H1 (cell line): ENCODE data around the gene SLC66A1. TPM values are rescaled to one million over a fixed set of nuclear protein-coding genes. Genes with fewer than 3 reads are reported as not detected.

Source experiments
- CTCF ChIA-PET: fragments of 300-600 bp; sonication (Branson Sonifier 250); formaldehyde crosslinking; loops from one replicate; lab custom pipeline; 2021; ENCODE audit not compliant: partially characterized antibody; lab: Charles Lee
- POLR2A ChIA-PET: fragments of 300-600 bp; sonication (Branson Sonifier 250); formaldehyde crosslinking; loops from one replicate; lab custom pipeline; 2021; ENCODE audit warnings: inconsistent platforms; ENCODE audit not compliant: partially characterized antibody; lab: Charles Lee
- DNase-seq, 2 experiments: peaks; one replicate each; pipeline versions ENCODE4 v3.0.0 to v3.0.0-alpha.2; 2010 to 2022; ENCODE audit warnings: low spot score in 2 of 2, low read depth in 1 of 2, mixed read lengths in 1 of 2
- FAIRE-seq: peaks from 2 replicates; lab custom pipeline; 2011; peaks lifted over from hg19 to GRCh38; lab: Jason Lieb, UNC
- H2AFZ ChIP-seq: 2 replicates; pipeline ENCODE4 v1.8.1; 2012; ENCODE audit warnings: low read length, inconsistent platforms
- H2AK5ac ChIP-seq: 2 replicates; pipeline ENCODE4 v1.6.1; 2013; ENCODE audit warnings: low read depth, low read length
- H2BK120ac ChIP-seq: replicated peaks from 2 replicates; pipeline ENCODE3; 2013; ENCODE audit warnings: low read depth, low read length, inconsistent platforms
- H2BK12ac ChIP-seq: 2 replicates; pipeline ENCODE4 v1.6.1; 2013; ENCODE audit warnings: low read depth, low read length
- H2BK15ac ChIP-seq: 2 replicates; pipeline ENCODE4 v1.6.1; 2013; ENCODE audit warnings: low read length
- H2BK20ac ChIP-seq: 2 replicates; pipeline ENCODE4 v1.6.1; 2013; ENCODE audit warnings: low read length
- H2BK5ac ChIP-seq: 2 replicates; pipeline ENCODE4 v1.6.1; 2013; ENCODE audit warnings: low read depth, low read length
- H3K14ac ChIP-seq: 2 replicates; pipeline ENCODE4 v1.6.1; 2013; ENCODE audit warnings: inconsistent platforms; ENCODE audit not compliant: insufficient read length
- H3K18ac ChIP-seq: 2 replicates; pipeline ENCODE4 v1.6.1; 2013; ENCODE audit warnings: low read length; ENCODE audit errors: extremely low read depth
- H3K23ac ChIP-seq: 2 replicates; pipeline ENCODE4 v1.6.1; 2013; ENCODE audit warnings: inconsistent platforms; ENCODE audit not compliant: insufficient read length
- H3K23me2 ChIP-seq: 2 replicates; pipeline ENCODE4 v1.6.1; 2013; ENCODE audit warnings: low read depth, low read length
- H3K27ac ChIP-seq: 2 replicates; pipeline ENCODE4 v1.6.1; 2011; ENCODE audit warnings: low read depth, low read length, inconsistent platforms
- H3K27me3 ChIP-seq, 4 experiments: replicated peaks in 1 of 4; 1 replicate in 1 of 4; 2 replicates in 3 of 4; pipeline versions ENCODE4 v1.6.1 to v1.8.1; 2011 to 2013; ENCODE audit warnings: low read length in 3 of 4, mild to moderate bottlenecking in 3 of 4, inconsistent platforms in 2 of 4, mixed read lengths in 2 of 4, moderate library complexity in 1 of 4; ENCODE audit not compliant: control insufficient read depth in 3 of 4, insufficient read depth in 3 of 4; ENCODE audit errors: extremely low read depth in 1 of 4
- H3K36me3 ChIP-seq, 4 experiments: 2 replicates each; pipeline versions ENCODE4 v1.6.1 to v1.8.1; 2011 to 2013; ENCODE audit warnings: mild to moderate bottlenecking in 4 of 4, low read length in 3 of 4, moderate library complexity in 2 of 4, control low read depth in 1 of 4, inconsistent platforms in 1 of 4; ENCODE audit not compliant: insufficient read depth in 4 of 4, control insufficient read depth in 2 of 4
- H3K4ac ChIP-seq: replicated peaks from 2 replicates; pipeline ENCODE3; 2013; ENCODE audit warnings: low read length, low read depth, mixed read lengths, inconsistent platforms; ENCODE audit not compliant: insufficient read length
- H3K4me1 ChIP-seq, 4 experiments: replicated peaks in 1 of 4; 1 replicate in 1 of 4; 2 replicates in 3 of 4; pipeline versions ENCODE4 v1.6.1 to v1.8.1; 2011 to 2013; ENCODE audit warnings: low read length in 3 of 4, inconsistent platforms in 2 of 4, mixed read lengths in 1 of 4; ENCODE audit not compliant: insufficient read depth in 4 of 4, control insufficient read depth in 3 of 4
- H3K4me2 ChIP-seq, 2 experiments: 2 replicates each; pipeline versions ENCODE4 v1.6.1 to v1.8.1; 2011 to 2013; ENCODE audit warnings: low read depth in 2 of 2, low read length in 2 of 2, control low read depth in 1 of 2, inconsistent platforms in 1 of 2, mild to moderate bottlenecking in 1 of 2; ENCODE audit not compliant: insufficient read depth in 1 of 2
- H3K4me3 ChIP-seq, 4 experiments: fragments of 200-600, 300-600 bp in 1 of 4; sonication (generic), shearing (Covaris generic), sonication (Bioruptor Twin) in 1 of 4; 2 replicates each; pipeline versions ENCODE4 v1.5.1 to v1.8.1; 2011 to 2016; ENCODE audit warnings: low read length in 4 of 4, low read depth in 3 of 4, control low read depth in 2 of 4, inconsistent platforms in 2 of 4, mild to moderate bottlenecking in 2 of 4, mixed read lengths in 1 of 4, moderate library complexity in 1 of 4; ENCODE audit not compliant: insufficient read depth in 2 of 4; ENCODE audit errors: extremely low read depth in 1 of 4
- H3K56ac ChIP-seq: replicated peaks from 2 replicates; pipeline ENCODE3; 2013; ENCODE audit warnings: low read depth, mild to moderate bottlenecking, mixed read lengths, low read length, inconsistent platforms; ENCODE audit not compliant: insufficient read length
- H3K79me1 ChIP-seq: 2 replicates; pipeline ENCODE4 v1.6.1; 2013; ENCODE audit warnings: low read depth, low read length, control low read depth
- H3K79me2 ChIP-seq, 2 experiments: 2 replicates each; pipeline versions ENCODE4 v1.6.1 to v1.8.1; 2012 to 2013; ENCODE audit warnings: low read length in 2 of 2, mild to moderate bottlenecking in 2 of 2, inconsistent platforms in 1 of 2; ENCODE audit not compliant: insufficient read depth in 2 of 2, control insufficient read depth in 1 of 2
- H3K9ac ChIP-seq, 4 experiments: replicated peaks in 1 of 4; 1 replicate in 1 of 4; 2 replicates in 3 of 4; pipeline versions ENCODE4 v1.6.1 to v1.8.1; 2011 to 2013; ENCODE audit warnings: low read depth in 3 of 4, low read length in 3 of 4, control low read depth in 2 of 4, mild to moderate bottlenecking in 2 of 4, moderate library complexity in 2 of 4, inconsistent platforms in 1 of 4; ENCODE audit errors: extremely low read depth in 1 of 4
- H3K9me3 ChIP-seq, 2 experiments: 2 replicates each; pipeline versions ENCODE4 v1.6.1 to v1.8.1; 2012 to 2013; ENCODE audit warnings: mild to moderate bottlenecking in 2 of 2, moderate library complexity in 2 of 2, control low read depth in 1 of 2, inconsistent platforms in 1 of 2, low read depth in 1 of 2, low read length in 1 of 2, mixed read lengths in 1 of 2; ENCODE audit not compliant: insufficient read depth in 2 of 2
- H4K20me1 ChIP-seq, 2 experiments: replicated peaks in 1 of 2; 2 replicates each; pipeline versions ENCODE3 to v1.8.1; 2011 to 2013; ENCODE audit warnings: inconsistent platforms in 2 of 2, low read length in 2 of 2, mild to moderate bottlenecking in 1 of 2; ENCODE audit not compliant: insufficient read depth in 2 of 2, control insufficient read depth in 1 of 2
- H4K5ac ChIP-seq: 2 replicates; pipeline ENCODE4 v1.6.1; 2013; ENCODE audit warnings: low read length, low read depth, mixed read lengths, inconsistent platforms; ENCODE audit not compliant: insufficient read length
- H4K8ac ChIP-seq: 2 replicates; pipeline ENCODE4 v1.8.0; 2013; ENCODE audit warnings: mild to moderate bottlenecking, moderate library complexity, low read length, inconsistent platforms; ENCODE audit not compliant: insufficient read depth; ENCODE audit errors: extremely low read depth
- H4K91ac ChIP-seq: replicated peaks from 2 replicates; pipeline ENCODE3; 2013; ENCODE audit warnings: low read length, mixed read lengths, inconsistent platforms; ENCODE audit not compliant: insufficient read length
- KDM1A ChIP-seq: fragments of 200-600, 300-600 bp; sonication (generic); IDR thresholded peaks from 2 replicates; pipeline ENCODE4 v1.7.1; 2016; ENCODE audit warnings: mild to moderate bottlenecking, low read length, borderline replicate concordance
- NRF1 ChIP-seq: IDR thresholded peaks from 2 replicates; pipeline ENCODE4 v1.6.1; 2011; ENCODE audit warnings: mild to moderate bottlenecking, low read depth, low read length, improper control_type of control experiment
- POLR2A ChIP-seq, 2 experiments: IDR thresholded peaks; 1 replicate in 1 of 2; 2 replicates in 1 of 2; pipeline ENCODE4 v1.6.1; 2011; ENCODE audit warnings: low read depth in 2 of 2, low read length in 2 of 2, mild to moderate bottlenecking in 2 of 2; ENCODE audit errors: control extremely low read depth in 1 of 2
- POLR2AphosphoS5 ChIP-seq: IDR thresholded peaks from 2 replicates; pipeline ENCODE4 v1.6.1; 2011; ENCODE audit warnings: low read depth, low read length
- RBBP5 ChIP-seq: IDR thresholded peaks from 2 replicates; pipeline ENCODE4 v1.7.1; 2012; ENCODE audit warnings: low read depth, mild to moderate bottlenecking, inconsistent platforms, low read length, moderate library complexity, borderline replicate concordance
- RFX5 ChIP-seq: IDR thresholded peaks from 2 replicates; pipeline ENCODE4 v1.6.1; 2011; ENCODE audit warnings: low read depth, low read length, improper control_type of control experiment, borderline replicate concordance
- SRF ChIP-seq: IDR thresholded peaks from 2 replicates; pipeline ENCODE4 v1.6.1; 2011; ENCODE audit warnings: mild to moderate bottlenecking, low read depth, low read length, moderate library complexity
- TAF7 ChIP-seq: optimal IDR thresholded peaks from 2 replicates; pipeline ENCODE3; 2011; ENCODE audit warnings: low read depth, mild to moderate bottlenecking, inconsistent platforms, low read length, moderate library complexity, borderline replicate concordance
- TCF12 ChIP-seq: IDR thresholded peaks from 2 replicates; pipeline ENCODE4 v1.6.1; 2011; ENCODE audit warnings: low read depth, mild to moderate bottlenecking, low read length
- WGBS, 2 experiments: shearing (Covaris generic) in 1 of 2; methylation state at CpG; one replicate each; pipeline versions ENCODE4 v1.1.6 to v1.1.7; 2013 to 2015; ENCODE audit warnings: low lambda C conversion rate in 2 of 2, mixed read lengths in 2 of 2, inconsistent platforms in 1 of 2, low coverage in 1 of 2, missing lambda C conversion rate in 1 of 2; ENCODE audit not compliant: insufficient replicate concordance in 2 of 2, insufficient coverage in 1 of 2, insufficient read length in 1 of 2; ENCODE audit errors: extremely low coverage in 1 of 2, missing lambda C conversion rate in 1 of 2; 5-methylcytosine and 5-hydroxymethylcytosine counted together
- polyA plus RNA-seq, 7 experiments: library from polyadenylated mRNA; depleted of rRNA in 3 of 7; stranded (reverse) in 5 of 7; unstranded in 2 of 7; fragments of >200 nt in 5 of 7; fragments of 200-250 nt in 2 of 7; gene quantifications; 1 replicate in 5 of 7; 2 replicates in 1 of 7; 4 replicates in 1 of 7; pipeline versions ENCODE4 v1.2.1 to v1.2.3, GENCODE V29; 2011 to 2013; ENCODE audit warnings: missing spikeins in 2 of 7, mixed read lengths in 2 of 7
- total RNA-seq: library from RNA; stranded (reverse); fragmentation: NEBNext Ultra II Directional; extraction: Animal tissue kit (Norgen Biotek cat#: 25700); gene quantifications from 2 replicates; pipeline ENCODE4 v1.2.1, GENCODE V29; 2021
- TF ChIP-seq, protein P1 (sequence below): IDR thresholded peaks from 2 replicates; pipeline ENCODE4 v1.6.1; 2011; ENCODE audit warnings: low read length, improper control_type of control experiment
- TF ChIP-seq, protein P2 (sequence below): IDR thresholded peaks from 2 replicates; pipeline ENCODE4 v1.6.1; 2012; ENCODE audit warnings: low read length, inconsistent platforms

SLC66A1 gene
- total and polyA plus RNA-seq, 2 of the 8 experiments (the other 6 are each of a cell fraction or from before 2014, with no cell fraction given): 16.8 to 27.9 TPM

DNA sequence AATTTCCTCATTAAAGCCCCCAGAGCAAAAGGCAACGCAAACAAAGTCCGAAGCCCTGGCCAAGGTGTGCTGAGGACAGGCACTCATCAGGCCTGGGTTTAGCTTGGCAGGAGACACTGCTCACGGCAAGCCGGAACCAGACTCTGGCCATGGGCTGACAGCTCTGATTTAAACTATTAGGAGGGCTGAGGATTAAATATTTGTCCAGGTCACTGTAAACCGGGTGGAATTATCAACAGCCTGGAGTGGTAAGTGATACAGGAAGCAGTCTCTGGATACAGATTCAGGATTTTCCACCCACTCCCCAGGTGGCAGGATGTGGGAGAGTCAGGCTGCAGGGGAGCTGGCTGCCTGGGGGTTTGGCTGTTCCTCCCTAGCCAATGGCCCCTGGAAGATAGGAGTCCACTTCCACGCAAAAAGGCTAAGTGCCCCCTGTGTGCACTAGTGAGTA is 42.4 kb downstream of the SLC66A1 start:
- Histone ChIP-seq H3K36me3 (peaks cover 3 to 31% (median 18%) of the 10 kb centered on the region in 4 experiments; a peak in 6 of 8 replicates), H4K20me1 (peaks cover 11 to 13% of the 10 kb centered on the region in 2 experiments), H3K14ac (no peak overlapping the region), H2BK15ac (no peak overlapping the region), H3K27me3 (no peaks in the 10 kb centered on the region), H3K4me2 (peak overlapping the region in 1 of 2 experiments; percentile 63; a peak in 1 of 4 replicates), H3K4me1 (peaks cover 8 to 24% (median 17%) of the 10 kb centered on the region in 4 experiments), H2BK20ac (no peak overlapping the region), H3K79me2 (peaks cover 0 to 3% of the 10 kb centered on the region in 2 experiments; a peak in 1 of 4 replicates), H4K8ac (no peak overlapping the region), H2AK5ac (no peak overlapping the region; the same call in 1 of the 2 replicates), H2BK12ac (0 out of 2 replicates have a peak overlapping the region, but pooled peaks have one; percentile 39), H3K18ac (0 out of 2 replicates have a peak overlapping the region, but pooled peaks have one; percentile 44), H3K23ac (no peak overlapping the region), H3K56ac (no peak overlapping the region), H3K79me1 (peaks cover 3% of the 10 kb centered on the region), H2AFZ (no peak overlapping the region), H3K27ac (no peak overlapping the region), H3K9ac (no peak overlapping the region), H3K4me3 (no peak overlapping the region), H4K5ac (no peak overlapping the region), H2BK5ac (no peak overlapping the region; the same call in 1 of the 2 replicates), H2BK120ac (no peak overlapping the region), H4K91ac (no peak overlapping the region), H3K23me2 (no peaks in the 10 kb centered on the region), H3K9me3 (no peaks in the 10 kb centered on the region), H3K4ac (no peak overlapping the region)
- DNase-seq (no peak), FAIRE-seq (no peak)
- ChIA-PET POLR2A (interaction anchor here (0.8 to 1.4 kb wide), 3 partner anchors 11 to 16 kb away, joined by 3 to 4 read pairs (median 3); no protein-coding TSS in a partner anchor), CTCF (interaction anchor here (0.9 to 5.3 kb wide), 15 partner anchors 8 to 361 kb away, joined by 3 to 72 read pairs (median 4); no protein-coding TSS in a partner anchor)
- 93% methylated on average over 6 of the region's 6 CpGs; no CpG with 5 or more reads in 1 of the 2 experiments for WGBS, 2 experiments
- TF ChIP-seq, protein P1, sequence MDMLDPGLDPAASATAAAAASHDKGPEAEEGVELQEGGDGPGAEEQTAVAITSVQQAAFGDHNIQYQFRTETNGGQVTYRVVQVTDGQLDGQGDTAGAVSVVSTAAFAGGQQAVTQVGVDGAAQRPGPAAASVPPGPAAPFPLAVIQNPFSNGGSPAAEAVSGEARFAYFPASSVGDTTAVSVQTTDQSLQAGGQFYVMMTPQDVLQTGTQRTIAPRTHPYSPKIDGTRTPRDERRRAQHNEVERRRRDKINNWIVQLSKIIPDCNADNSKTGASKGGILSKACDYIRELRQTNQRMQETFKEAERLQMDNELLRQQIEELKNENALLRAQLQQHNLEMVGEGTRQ: no peak
- TF ChIP-seq SRF (no peak), POLR2AphosphoS5 (no peak), NRF1 (no peak), POLR2A (IDR thresholded peaks at IDR 0.05; ENCODE audit: control extremely low read depth in 1 of 2, low read depth in 2 of 2, low read length in 2 of 2) (no peak), RBBP5 (no peak), TAF7 (no peak), TCF12 (no peak), KDM1A (no peak), RFX5 (no peak)
- TF ChIP-seq, protein P2, sequence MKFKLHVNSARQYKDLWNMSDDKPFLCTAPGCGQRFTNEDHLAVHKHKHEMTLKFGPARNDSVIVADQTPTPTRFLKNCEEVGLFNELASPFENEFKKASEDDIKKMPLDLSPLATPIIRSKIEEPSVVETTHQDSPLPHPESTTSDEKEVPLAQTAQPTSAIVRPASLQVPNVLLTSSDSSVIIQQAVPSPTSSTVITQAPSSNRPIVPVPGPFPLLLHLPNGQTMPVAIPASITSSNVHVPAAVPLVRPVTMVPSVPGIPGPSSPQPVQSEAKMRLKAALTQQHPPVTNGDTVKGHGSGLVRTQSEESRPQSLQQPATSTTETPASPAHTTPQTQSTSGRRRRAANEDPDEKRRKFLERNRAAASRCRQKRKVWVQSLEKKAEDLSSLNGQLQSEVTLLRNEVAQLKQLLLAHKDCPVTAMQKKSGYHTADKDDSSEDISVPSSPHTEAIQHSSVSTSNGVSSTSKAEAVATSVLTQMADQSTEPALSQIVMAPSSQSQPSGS: no peak
